NB4 (cell line): ENCODE data around the gene MCM8.

ENCODE experiments used
- DNase-seq: peaks from one replicate; pipeline ENCODE4 v3.0.0; 2010; ENCODE audit warnings: low read depth
- H3K4me3 ChIP-seq: one replicate; pipeline ENCODE4 v1.5.1; 2011; ENCODE audit warnings: mild to moderate bottlenecking, low read depth, low read length, moderate library complexity
- MAX ChIP-seq: IDR thresholded peaks from 2 replicates; pipeline ENCODE4 v1.6.1; 2011; ENCODE audit warnings: low read depth, low read length
- MYC ChIP-seq: IDR thresholded peaks from 2 replicates; pipeline ENCODE4 v1.6.1; 2011; ENCODE audit warnings: low read depth, low read length
- POLR2A ChIP-seq: IDR thresholded peaks from 2 replicates; pipeline ENCODE4 v1.6.1; 2011; ENCODE audit warnings: mild to moderate bottlenecking; ENCODE audit not compliant: insufficient read length; ENCODE audit errors: extremely low read depth
- TF ChIP-seq, protein P1 (sequence below): IDR thresholded peaks from one replicate; pipeline ENCODE4 v1.5.1; 2012; ENCODE audit warnings: low read depth, low read length

The MCM8 gene

DNA sequence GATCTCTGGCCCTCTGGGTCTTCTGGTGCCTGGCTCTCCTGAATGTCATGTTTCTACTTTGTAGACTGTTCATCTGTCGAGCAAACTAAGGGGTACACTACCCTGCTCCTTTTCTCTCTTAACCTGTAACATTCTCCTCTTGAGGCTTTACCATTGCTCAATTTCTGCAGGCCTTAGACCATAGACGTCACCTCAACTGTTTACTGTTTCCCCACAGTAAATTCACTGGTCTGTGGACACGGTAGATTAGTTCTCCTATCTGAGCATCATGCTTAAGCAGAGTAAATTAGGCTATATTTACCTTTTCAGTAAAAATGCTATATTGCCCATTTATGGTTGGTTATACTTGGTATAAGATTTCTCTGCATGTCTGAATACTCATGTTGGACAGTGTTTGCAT lies 40.5 kb downstream of the MCM8 start:
- no peak for DNase-seq
- TF ChIP-seq, protein P1, sequence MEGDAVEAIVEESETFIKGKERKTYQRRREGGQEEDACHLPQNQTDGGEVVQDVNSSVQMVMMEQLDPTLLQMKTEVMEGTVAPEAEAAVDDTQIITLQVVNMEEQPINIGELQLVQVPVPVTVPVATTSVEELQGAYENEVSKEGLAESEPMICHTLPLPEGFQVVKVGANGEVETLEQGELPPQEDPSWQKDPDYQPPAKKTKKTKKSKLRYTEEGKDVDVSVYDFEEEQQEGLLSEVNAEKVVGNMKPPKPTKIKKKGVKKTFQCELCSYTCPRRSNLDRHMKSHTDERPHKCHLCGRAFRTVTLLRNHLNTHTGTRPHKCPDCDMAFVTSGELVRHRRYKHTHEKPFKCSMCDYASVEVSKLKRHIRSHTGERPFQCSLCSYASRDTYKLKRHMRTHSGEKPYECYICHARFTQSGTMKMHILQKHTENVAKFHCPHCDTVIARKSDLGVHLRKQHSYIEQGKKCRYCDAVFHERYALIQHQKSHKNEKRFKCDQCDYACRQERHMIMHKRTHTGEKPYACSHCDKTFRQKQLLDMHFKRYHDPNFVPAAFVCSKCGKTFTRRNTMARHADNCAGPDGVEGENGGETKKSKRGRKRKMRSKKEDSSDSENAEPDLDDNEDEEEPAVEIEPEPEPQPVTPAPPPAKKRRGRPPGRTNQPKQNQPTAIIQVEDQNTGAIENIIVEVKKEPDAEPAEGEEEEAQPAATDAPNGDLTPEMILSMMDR: no peak
- TF ChIP-seq MYC: no peak
- no peak overlapping the region for H3K4me3 ChIP-seq

DNA sequence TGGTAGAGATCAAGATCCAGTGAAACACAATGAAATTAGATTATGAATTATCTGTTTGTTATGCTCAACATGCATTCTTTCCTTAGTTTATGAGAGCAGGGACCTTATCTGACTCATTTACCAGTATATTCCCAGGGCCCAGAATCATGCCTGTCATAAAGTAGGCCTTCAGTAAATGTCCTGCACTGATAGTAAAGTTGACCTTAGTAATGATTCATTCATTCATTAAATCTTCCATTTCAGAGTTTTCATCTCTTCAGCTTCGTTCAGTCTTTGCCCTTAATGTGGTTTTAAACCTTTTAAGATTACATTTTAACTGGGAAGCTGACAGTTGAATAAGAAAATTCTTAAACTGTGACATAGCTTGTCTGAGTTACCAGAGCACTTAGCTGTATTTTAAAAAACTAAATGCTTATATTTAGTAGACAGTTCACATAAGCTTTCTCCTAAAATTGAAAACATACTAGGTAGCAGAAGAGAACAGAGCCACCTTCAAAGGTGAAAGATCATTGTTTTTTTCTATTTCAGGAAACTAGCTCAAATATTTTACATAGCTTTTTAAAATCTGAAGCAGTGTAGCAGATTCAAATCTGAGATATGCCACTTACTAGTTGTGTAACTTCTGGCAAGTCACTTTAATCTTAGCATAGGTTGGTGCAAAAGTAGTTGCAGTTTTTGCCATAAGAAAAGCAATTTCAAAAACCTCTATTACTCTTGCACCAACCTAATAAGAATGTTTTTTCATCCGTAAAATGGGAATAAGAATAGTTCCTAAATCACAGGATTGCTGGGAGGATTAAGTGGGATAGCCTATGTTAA lies 41.4 kb downstream of the MCM8 start:
- H3K4me3 ChIP-seq: no peak overlapping the region
- no peak for TF ChIP-seq MYC
- TF ChIP-seq MAX: no peak
- TF ChIP-seq POLR2A: no peak
- TF ChIP-seq, protein P1: no peak
- no peak for DNase-seq

GRCh38 chr20:5996765-5997164 lies 46.3 kb downstream of the MCM8 start:
- peak; percentile 81 for DNase-seq
- no peak overlapping the region for H3K4me3 ChIP-seq
- TF ChIP-seq MYC: no peak

GRCh38 chr20:5999783-6000182 lies 49.3 kb downstream of the MCM8 start:
- DNase-seq: no peak
- TF ChIP-seq, protein P1: no peak
- TF ChIP-seq MYC (no peak), MAX (no peak), POLR2A (no peak)

GRCh38 chr20:6000871-6001270 lies 50.4 kb downstream of the MCM8 start:
- DNase-seq: no peak
- TF ChIP-seq, protein P1: no peak
- TF ChIP-seq POLR2A (no peak), MAX (no peak), MYC (no peak)
- H3K4me3 ChIP-seq: no peak overlapping the region

More at GRCh38 chr20:5999783-6000182, 49.3 kb downstream of the MCM8 start:
- no peak overlapping the region for H3K4me3 ChIP-seq

DNA sequence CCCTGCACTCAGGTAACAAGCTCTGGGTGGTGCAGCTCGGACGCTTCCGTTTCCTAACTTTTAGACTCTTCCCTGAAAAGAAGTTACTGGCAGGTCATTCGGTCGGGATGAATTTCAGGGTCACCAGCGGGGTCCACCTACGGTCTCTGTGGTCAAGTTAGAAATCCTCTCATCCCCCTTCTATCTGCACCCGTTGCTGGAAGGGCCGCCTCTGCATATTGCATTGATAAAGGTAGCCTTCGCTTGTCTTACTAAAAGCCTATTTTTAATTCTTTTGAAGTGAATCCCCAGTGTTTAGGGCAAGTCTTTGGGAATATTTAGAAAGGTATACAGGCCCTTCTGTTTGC lies 56.1 kb downstream of the MCM8 start:
- peak overlapping the region; percentile 91 for H3K4me3 ChIP-seq
- TF ChIP-seq, protein P1: no peak
- TF ChIP-seq MYC: no peak
- no peak for TF ChIP-seq POLR2A
- TF ChIP-seq MAX: no peak

More for the DNA sequence above, 56.1 kb downstream of the MCM8 start:
- DNase-seq: no peak
